Testis (tissue), 3 donors: ENCODE data around the gene NCEH1. TPM values are rescaled to one million over a fixed set of nuclear protein-coding genes. Genes with fewer than 3 reads are reported as not detected.

Source experiments
- DNase-seq: peaks from one replicate; pipeline ENCODE4 v3.0.0-alpha.2; 2019
- H3K27ac ChIP-seq, 2 donors: fragments of 200-600 bp; sonication (generic); one replicate each; pipeline ENCODE4 v1.5.1; 2019
- H3K27me3 ChIP-seq: fragments of 200-600 bp; sonication (generic); one replicate; pipeline ENCODE4 v1.5.1; 2019
- H3K36me3 ChIP-seq: fragments of 200-600 bp; sonication (generic); one replicate; pipeline ENCODE4 v1.5.1; 2017; ENCODE audit warnings: low read depth; ENCODE audit errors: missing control alignments
- H3K4me1 ChIP-seq: fragments of 200-600 bp; sonication (generic); one replicate; pipeline ENCODE4 v1.5.1; 2019
- H3K4me3 ChIP-seq, 2 donors: fragments of 200-600 bp; sonication (generic); one replicate each; pipeline ENCODE4 v1.5.1; 2017 to 2019
- H3K9me3 ChIP-seq: fragments of 200-600 bp; sonication (generic); one replicate; pipeline ENCODE4 v1.5.1; 2017
- CTCF ChIP-seq, 3 experiments: fragments of 450-650 bp in 2 of 3; fragments of 200-600 bp in 1 of 3; sonication (generic) in 1 of 3; IDR thresholded peaks; one replicate each; pipeline ENCODE4 v1.5.1; 2016 to 2019; ENCODE audit warnings: antibody characterized with exemption in 3 of 3, mild to moderate bottlenecking in 2 of 3, moderate library complexity in 1 of 3
- POLR2A ChIP-seq: fragments of 450-650 bp; IDR thresholded peaks from one replicate; pipeline ENCODE4 v1.6.1; 2017; ENCODE audit warnings: antibody characterized with exemption, mild to moderate bottlenecking, moderate library complexity
- WGBS, 2 donors: methylation state at CpG; one replicate each; pipeline ENCODE4 v1.1.5; 2018; 5-methylcytosine and 5-hydroxymethylcytosine counted together
- intact Hi-C: fragments of 100-400 bp; cut with DNase I; formaldehyde crosslinking; loops from one replicate; pipeline ENCODE4 v1.15.1; 2023; ENCODE audit warnings: low total_unique reads
- polyA plus RNA-seq: library from polyadenylated mRNA; stranded (reverse); fragments of 350-450 nt; fragmentation: Illumina TruSeq; extraction: RNeasy Lipid Tissue Mini Kit (QIAGEN cat#74804); gene quantifications from one replicate; pipeline ENCODE4 v1.2.3, GENCODE V29; 2014; ENCODE audit warnings: low read depth, low replicate concordance; ENCODE audit not compliant: insufficient read depth
- total RNA-seq, 2 donors: library from RNA; depleted of rRNA; stranded (reverse); fragments of >200 nt; gene quantifications; one replicate each; pipeline ENCODE4 v1.2.3, GENCODE V29; 2016

The NCEH1 gene
- total and polyA plus RNA-seq, 3 donors from 2014 or later, result 3.2 to 3.8 (median 3.3) TPM

- DNase-seq, result no peak
- intact Hi-C loops, result no loop called here
- WGBS, 2 donors, result 82 to 83% methylated on average over 1 of the region's 1 CpG
- Histone ChIP-seq H3K27me3 (no peaks in the 10 kb centered on the region), H3K4me3 (no peak overlapping the region), H3K36me3 (no peaks in the 10 kb centered on the region), H3K4me1 (no peaks in the 10 kb centered on the region), H3K9me3 (no peaks in the 10 kb centered on the region), H3K27ac (no peak overlapping the region)
- TF ChIP-seq CTCF (IDR thresholded peaks at IDR 0.05), result no peak
- no peak for TF ChIP-seq POLR2A
These were observed 19.9 kb downstream of the NCEH1 start for GRCh38 chr3:172690936-172691335.

- intact Hi-C loops, result no loop called here
- Histone ChIP-seq H3K4me3 (no peak overlapping the region), H3K36me3 (no peaks in the 10 kb centered on the region), H3K27me3 (no peaks in the 10 kb centered on the region), H3K9me3 (no peaks in the 10 kb centered on the region), H3K4me1 (no peaks in the 10 kb centered on the region), H3K27ac (no peak overlapping the region)
- 90 to 95% methylated on average over 4 of the region's 4 CpGs for WGBS, 2 donors
- no peak for TF ChIP-seq POLR2A
- no peak for TF ChIP-seq CTCF (IDR thresholded peaks at IDR 0.05)
- no peak for DNase-seq
These were observed 22.3 kb downstream of the NCEH1 start for GRCh38 chr3:172688588-172688987.

- Histone ChIP-seq H3K9me3 (no peaks in the 10 kb centered on the region), H3K4me1 (no peaks in the 10 kb centered on the region), H3K27ac (no peak overlapping the region), H3K4me3 (no peak overlapping the region), H3K36me3 (no peaks in the 10 kb centered on the region), H3K27me3 (no peaks in the 10 kb centered on the region)
- intact Hi-C loops, result no loop called here
- DNase-seq, result no peak
- TF ChIP-seq POLR2A, result no peak
- no peak for TF ChIP-seq CTCF (IDR thresholded peaks at IDR 0.05)
- 87 to 89% methylated on average over 3 of the region's 3 CpGs for WGBS, 2 donors
These were observed 23.4 kb downstream of the NCEH1 start for GRCh38 chr3:172687501-172687900.

GRCh38 chr3:172685331-172686214 lies 25.3 kb downstream of the NCEH1 start:
- no peak for DNase-seq
- Histone ChIP-seq H3K4me3 (no peak overlapping the region), H3K27ac (no peak overlapping the region)

More at GRCh38 chr3:172685331-172686214, 25.3 kb downstream of the NCEH1 start:
- TF ChIP-seq CTCF (IDR thresholded peaks at IDR 0.05) (no peak), POLR2A (no peak)
- Histone ChIP-seq H3K27me3 (no peaks in the 10 kb centered on the region), H3K36me3 (no peaks in the 10 kb centered on the region), H3K9me3 (no peaks in the 10 kb centered on the region), H3K4me1 (no peaks in the 10 kb centered on the region)
- intact Hi-C loops, result no loop called here
- WGBS, 2 donors, result 80 to 82% methylated on average over 7 of the region's 7 CpGs
